Smooth muscle cell (in vitro differentiated cells): ENCODE data around the gene KRTAP10-5. TPM values are rescaled to one million over a fixed set of nuclear protein-coding genes. Genes with fewer than 3 reads are reported as not detected.

ENCODE experiments used
- DNase-seq: peaks from one replicate; lab custom pipeline; 2025; ENCODE audit not compliant: unreplicated experiment; lab: John Stamatoyannopoulos, UW
- H2AFZ ChIP-seq: fragments of 200-600 bp; sonication (generic); 2 replicates; pipeline ENCODE4 v1.6.0; 2016; ENCODE audit warnings: antibody characterized with exemption, low read depth, mild to moderate bottlenecking
- H3F3A ChIP-seq: fragments of 200-600 bp; sonication (generic); 2 replicates; pipeline ENCODE4 v1.6.0; 2017; ENCODE audit warnings: antibody characterized with exemption, low read depth
- H3K27ac ChIP-seq: fragments of 200-600 bp; sonication (generic); 2 replicates; pipeline ENCODE4 v1.5.1; 2016; ENCODE audit warnings: low read depth, mild to moderate bottlenecking
- H3K27me3 ChIP-seq: fragments of 200-600 bp; sonication (generic); 2 replicates; pipeline ENCODE4 v1.6.1; 2016; ENCODE audit warnings: low read depth, mild to moderate bottlenecking
- H3K36me3 ChIP-seq: fragments of 200-600 bp; sonication (generic); 2 replicates; pipeline ENCODE4 v1.5.1; 2016; ENCODE audit warnings: low read depth
- H3K4me1 ChIP-seq: fragments of 200-600 bp; sonication (generic); 2 replicates; pipeline ENCODE4 v1.5.1; 2016; ENCODE audit warnings: low read depth
- H3K4me2 ChIP-seq: fragments of 200-600 bp; sonication (generic); 2 replicates; pipeline ENCODE4 v1.6.0; 2016; ENCODE audit warnings: mild to moderate bottlenecking
- H3K4me3 ChIP-seq: fragments of 200-600 bp; sonication (generic); 2 replicates; pipeline ENCODE4 v1.5.1; 2016; ENCODE audit warnings: mild to moderate bottlenecking
- H3K79me2 ChIP-seq: fragments of 200-600 bp; sonication (generic); 2 replicates; pipeline ENCODE4 v1.6.0; 2016; ENCODE audit warnings: low read depth, mild to moderate bottlenecking
- H3K9ac ChIP-seq: fragments of 200-600 bp; sonication (generic); 2 replicates; pipeline ENCODE4 v1.6.0; 2016; ENCODE audit warnings: low read depth
- H3K9me3 ChIP-seq: fragments of 200-600 bp; sonication (generic); replicated peaks from 2 replicates; pipeline ENCODE4 v1.5.1; 2016; ENCODE audit warnings: low read depth
- H4K20me1 ChIP-seq: fragments of 200-600 bp; sonication (generic); 2 replicates; pipeline ENCODE4 v1.6.0; 2016; ENCODE audit warnings: low read depth
- whole genome bisulfite sequencing: methylation state at CpG from one replicate; pipeline ENCODE4 v1.1.7; 2016; ENCODE audit warnings: low lambda C conversion rate; 5-methylcytosine and 5-hydroxymethylcytosine counted together
- polyA plus RNA-seq: library from polyadenylated mRNA; unstranded; fragments of >200 nt; fragmentation: Nextera tagmentation; extraction: Ambion mirVana; gene quantifications from 2 replicates; pipeline ENCODE4 v1.2.1, GENCODE V29; 2016
- total RNA-seq: library from RNA; depleted of rRNA; stranded (reverse); fragments of >200 nt; gene quantifications from 2 replicates; pipeline ENCODE4 v1.2.3, GENCODE V29; 2014
- TF ChIP-seq, protein P1 (sequence below): fragments of 200-600 bp; sonication (generic); IDR thresholded peaks from 2 replicates; pipeline ENCODE4 v1.5.1; 2017; ENCODE audit warnings: borderline replicate concordance, mild to moderate bottlenecking, antibody characterized with exemption; ENCODE audit not compliant: insufficient read depth, poor library complexity, severe bottlenecking

The KRTAP10-5 gene
- total and polyA plus RNA-seq, 2 experiments from 2014 or later: not detected

DNA sequence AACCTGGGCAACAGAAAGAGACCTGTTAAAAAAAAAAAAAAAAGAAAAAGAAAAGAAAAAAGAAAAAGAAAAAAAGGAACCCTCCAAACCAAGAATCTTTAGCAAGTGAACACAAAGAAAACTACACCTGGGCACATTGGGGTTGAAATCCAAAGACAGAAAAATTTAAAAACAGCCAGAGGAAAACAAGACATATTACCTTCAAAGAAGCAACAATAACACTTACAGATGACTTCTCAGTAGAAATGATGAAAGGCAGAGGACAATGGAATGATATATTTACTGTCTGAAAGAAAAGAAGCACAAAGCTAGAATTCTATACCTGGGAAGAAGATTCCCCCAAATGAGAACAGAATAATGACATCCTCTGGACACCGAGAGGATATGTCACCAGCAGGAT is 37.7 kb downstream of the KRTAP10-5 start:
- Histone ChIP-seq H3F3A (no peaks in the 10 kb centered on the region), H2AFZ (no peak overlapping the region), H3K79me2 (no peaks in the 10 kb centered on the region), H4K20me1 (no peaks in the 10 kb centered on the region), H3K4me3 (no peak overlapping the region), H3K27me3 (no peaks in the 10 kb centered on the region), H3K27ac (no peak overlapping the region), H3K4me2 (no peak overlapping the region), H3K9me3 (peaks cover 8% of the 10 kb centered on the region), H3K4me1 (no peaks in the 10 kb centered on the region), H3K9ac (no peak overlapping the region), H3K36me3 (no peaks in the 10 kb centered on the region)
- DNase-seq: no peak
- WGBS: 70% methylated on average over 1 of the region's 1 CpG
- TF ChIP-seq, protein P1, sequence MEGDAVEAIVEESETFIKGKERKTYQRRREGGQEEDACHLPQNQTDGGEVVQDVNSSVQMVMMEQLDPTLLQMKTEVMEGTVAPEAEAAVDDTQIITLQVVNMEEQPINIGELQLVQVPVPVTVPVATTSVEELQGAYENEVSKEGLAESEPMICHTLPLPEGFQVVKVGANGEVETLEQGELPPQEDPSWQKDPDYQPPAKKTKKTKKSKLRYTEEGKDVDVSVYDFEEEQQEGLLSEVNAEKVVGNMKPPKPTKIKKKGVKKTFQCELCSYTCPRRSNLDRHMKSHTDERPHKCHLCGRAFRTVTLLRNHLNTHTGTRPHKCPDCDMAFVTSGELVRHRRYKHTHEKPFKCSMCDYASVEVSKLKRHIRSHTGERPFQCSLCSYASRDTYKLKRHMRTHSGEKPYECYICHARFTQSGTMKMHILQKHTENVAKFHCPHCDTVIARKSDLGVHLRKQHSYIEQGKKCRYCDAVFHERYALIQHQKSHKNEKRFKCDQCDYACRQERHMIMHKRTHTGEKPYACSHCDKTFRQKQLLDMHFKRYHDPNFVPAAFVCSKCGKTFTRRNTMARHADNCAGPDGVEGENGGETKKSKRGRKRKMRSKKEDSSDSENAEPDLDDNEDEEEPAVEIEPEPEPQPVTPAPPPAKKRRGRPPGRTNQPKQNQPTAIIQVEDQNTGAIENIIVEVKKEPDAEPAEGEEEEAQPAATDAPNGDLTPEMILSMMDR: no peak

DNA sequence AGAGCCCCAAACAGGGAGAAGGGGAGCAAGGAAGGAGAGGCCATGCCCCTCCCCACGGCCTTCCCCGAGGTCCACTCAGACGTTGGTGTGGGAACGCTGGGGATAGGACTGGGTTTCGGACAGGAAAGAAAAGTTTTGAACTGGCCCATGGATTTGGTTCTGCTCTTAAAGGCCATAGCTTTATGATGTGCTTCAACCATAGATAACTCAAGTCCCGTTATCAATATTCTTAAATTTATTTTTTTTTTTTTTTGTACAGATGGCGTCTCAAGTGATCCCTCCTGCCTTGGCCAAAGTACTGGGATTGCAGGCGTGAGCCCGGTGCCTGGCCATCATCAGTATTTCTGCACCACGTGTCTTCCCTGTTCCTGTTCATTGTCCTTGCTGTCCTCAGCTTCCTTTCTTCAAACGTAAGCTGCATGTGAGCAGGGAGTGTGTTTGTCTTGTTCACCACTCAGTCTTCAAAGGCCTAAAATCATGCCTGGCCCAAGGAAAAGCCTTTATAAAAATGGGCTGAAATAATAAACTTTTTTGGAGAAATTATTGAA is 39.6 kb downstream of the KRTAP10-5 start:
- no peak overlapping the region for H3K9ac ChIP-seq
- H3K27me3 ChIP-seq: no peaks in the 10 kb centered on the region
- H2AFZ ChIP-seq: no peak overlapping the region
- 93% methylated on average over 11 of the region's 11 CpGs for WGBS
- no peaks in the 10 kb centered on the region for H3K79me2 ChIP-seq
- no peak overlapping the region for H3K27ac ChIP-seq
- DNase-seq: no peak
- TF ChIP-seq, protein P1: no peak
- no peaks in the 10 kb centered on the region for H3F3A ChIP-seq
- no peaks in the 10 kb centered on the region for H3K36me3 ChIP-seq
- no peaks in the 10 kb centered on the region for H4K20me1 ChIP-seq
- no peaks in the 10 kb centered on the region for H3K9me3 ChIP-seq
- H3K4me1 ChIP-seq: no peaks in the 10 kb centered on the region
- no peak overlapping the region for H3K4me2 ChIP-seq
- H3K4me3 ChIP-seq: no peak overlapping the region

DNA sequence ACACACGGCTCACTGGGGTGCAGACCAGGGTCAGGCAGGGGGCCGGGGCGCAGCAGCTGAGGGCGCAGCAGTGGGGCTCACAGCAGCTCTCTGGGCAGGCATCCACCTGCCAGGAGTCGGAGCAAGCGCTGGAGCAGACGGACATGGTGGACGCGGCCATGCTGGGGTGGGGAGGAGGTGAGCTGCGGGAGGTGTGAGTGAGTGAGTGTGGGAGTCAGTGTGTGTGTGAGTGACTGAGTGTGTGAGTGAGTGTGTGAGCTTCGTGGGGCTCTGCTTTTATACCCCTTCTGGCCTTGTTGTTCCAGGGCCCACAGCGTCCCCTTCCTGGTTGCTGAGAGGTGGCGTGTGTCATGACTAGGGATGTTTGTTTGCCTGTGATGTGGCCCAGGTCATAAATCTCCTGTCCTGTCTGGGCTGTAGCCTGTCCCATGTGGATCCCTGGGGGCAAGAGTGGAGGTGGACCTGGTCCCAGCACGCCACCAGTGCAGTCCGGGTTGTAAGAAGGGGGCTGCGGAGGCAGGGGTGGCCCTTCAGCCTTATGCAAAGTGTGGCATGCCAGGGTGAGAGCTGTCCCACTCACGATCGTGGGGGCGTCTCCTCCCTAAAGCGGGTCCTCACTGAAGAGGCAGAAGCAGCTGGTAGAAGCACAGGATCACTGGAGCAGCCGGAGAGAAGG is 40.3 kb downstream of the KRTAP10-5 start, which contains the start of gene KRTAP10-1:
TSS of gene KRTAP10-1 (minus strand) at position 205 of the 676 bp plus-strand sequence. CDS start at position 160, 45 bp downstream.
- DNase-seq: no peak

More for the DNA sequence above, 40.3 kb downstream of the KRTAP10-5 start, which contains the start of gene KRTAP10-1:
- H3K4me3 ChIP-seq: no peak within 1 kb of the TSS
- no peak within 1 kb of the TSS for H3K4me2 ChIP-seq
- H3K9ac ChIP-seq: no peak within 1 kb of the TSS
- no peaks in the 10 kb centered on the region for H3K4me1 ChIP-seq
- no peaks in the 10 kb centered on the region for H3K27me3 ChIP-seq
- H3F3A ChIP-seq: no peaks in the 10 kb centered on the region
- no peaks in the 10 kb centered on the region for H4K20me1 ChIP-seq
- H3K79me2 ChIP-seq: no peaks in the 10 kb centered on the region
- H2AFZ ChIP-seq: no peak within 1 kb of the TSS
- 89% methylated on average over 21 of the region's 21 CpGs for WGBS
- H3K27ac ChIP-seq: no peak within 1 kb of the TSS
- H3K9me3 ChIP-seq: no peaks in the 10 kb centered on the region
- no peaks in the 10 kb centered on the region for H3K36me3 ChIP-seq
- TF ChIP-seq, protein P1: no peak
